ENCODE measurements around the gene CIRBP. TPM values are rescaled to one million over a fixed set of nuclear protein-coding genes. Genes with fewer than 3 reads are reported as not detected.
A peak's percentile ranks its signal among the peaks of the same experiment; 100 is the strongest.

Gene CIRBP
- total and polyA plus RNA-seq, 9 of the 15 experiments (the other 6 are each of a cell fraction or from before 2014, with no cell fraction given), result 20.5 to 327 (median 176) TPM

- TF ChIP-seq ZNF165 (CRISPR knock-in tag; IDR thresholded peaks at IDR 0.05; ENCODE audit: borderline replicate concordance) (peak; percentile 74; the same call in 1 of the 2 replicates), CBX3 (IDR thresholded peaks at IDR 0.05; ENCODE audit: borderline replicate concordance in 1 of 2, low read length in 2 of 2) (no peak), MAX (CRISPR knock-in tag; IDR thresholded peaks at IDR 0.05) (peak; percentile 17; the same call in 1 of the 2 replicates), ZNF408 (CRISPR knock-in tag; IDR thresholded peaks at IDR 0.05; ENCODE audit: low read depth) (no peak), RHOXF2B (CRISPR knock-in tag; conservative IDR thresholded peaks at IDR 0.05) (no peak), PCBP2 (IDR thresholded peaks at IDR 0.05; ENCODE audit: low read depth, low read length, poor library complexity, severe bottlenecking) (no peak), THRA (IDR thresholded peaks at IDR 0.05) (no peak), JUND (IDR thresholded peaks at IDR 0.05; ENCODE audit: borderline replicate concordance, low read depth, low read length) (peak; percentile 96), JUND (tag; IDR thresholded peaks at IDR 0.05; ENCODE audit: borderline replicate concordance, low read depth, low read length) (peak; percentile 86; the same call in 1 of the 3 replicates), MEF2D (tag; conservative IDR thresholded peaks at IDR 0.05; ENCODE audit: low read depth) (no peak), GABPB2 (CRISPR knock-in tag; conservative IDR thresholded peaks at IDR 0.05) (no peak), CREB3L1 (IDR thresholded peaks at IDR 0.05; ENCODE audit: borderline replicate concordance, low read depth) (no peak; the same call in 1 of the 2 replicates), ZBTB8A (IDR thresholded peaks at IDR 0.05; ENCODE audit: partially characterized antibody) (no peak), ZNF407 (IDR thresholded peaks at IDR 0.05; ENCODE audit: low read depth) (no peak), ZNF324 (CRISPR knock-in tag; IDR thresholded peaks at IDR 0.05) (no peak), MCM3 (IDR thresholded peaks at IDR 0.05) (no peak)
Measured at GRCh38 chr19:1239796-1240737, 29.1 kb upstream of the CIRBP start (continued).

All from K562 (cell line).